DMS 273 (cell line): Measurements from ENCODE around the gene MECR.
"Not testable (repeated sequence)": the region's sequence is repeated elsewhere in the genome, so short reads cannot be mapped to it uniquely, and the experiment has no call there.

Experiments
- DNase-seq: peaks from one replicate; lab custom pipeline; 2025; ENCODE audit not compliant: unreplicated experiment; lab: John Stamatoyannopoulos, UW

MECR gene

GRCh38 chr1:29236712-29237128 lies 6.0 kb upstream of the MECR start:
- peak; percentile 71 for DNase-seq

GRCh38 chr1:29235955-29236711 lies 5.4 kb upstream of the MECR start, which contains the start of gene PTPRU:
Gene PTPRU, plus strand, starts transcription at chr1:29236522. Its CDS starts 123 bp downstream, at chr1:29236645.
- DNase-seq, result peak; percentile 93

- DNase-seq, result not testable (repeated sequence)
Measured at GRCh38 chr1:29234881-29235280, 4.1 kb upstream of the MECR start.

DNA sequence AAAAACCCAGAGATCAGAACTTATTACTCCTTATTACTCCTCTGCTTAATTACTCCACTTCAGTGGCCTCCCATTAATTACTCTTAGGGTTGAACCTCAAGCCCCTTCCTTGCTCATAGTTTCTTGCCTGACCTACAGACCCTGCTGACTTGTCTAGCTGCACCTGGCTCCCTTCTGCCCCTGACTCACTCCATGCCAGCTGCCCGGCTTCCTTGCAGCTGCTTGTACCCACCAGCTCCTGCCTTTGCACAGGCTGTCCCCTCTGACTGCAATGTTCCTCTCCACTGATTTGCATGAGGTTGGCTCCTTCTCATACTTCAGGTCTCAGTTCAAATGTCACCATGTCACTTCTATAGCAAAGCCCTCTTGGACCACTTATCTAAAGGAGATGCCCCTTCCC lies 3.7 kb upstream of the MECR start:
- DNase-seq, result peak; percentile 45

GRCh38 chr1:29233693-29234092 lies 3.0 kb upstream of the MECR start:
- no peak for DNase-seq

DNA sequence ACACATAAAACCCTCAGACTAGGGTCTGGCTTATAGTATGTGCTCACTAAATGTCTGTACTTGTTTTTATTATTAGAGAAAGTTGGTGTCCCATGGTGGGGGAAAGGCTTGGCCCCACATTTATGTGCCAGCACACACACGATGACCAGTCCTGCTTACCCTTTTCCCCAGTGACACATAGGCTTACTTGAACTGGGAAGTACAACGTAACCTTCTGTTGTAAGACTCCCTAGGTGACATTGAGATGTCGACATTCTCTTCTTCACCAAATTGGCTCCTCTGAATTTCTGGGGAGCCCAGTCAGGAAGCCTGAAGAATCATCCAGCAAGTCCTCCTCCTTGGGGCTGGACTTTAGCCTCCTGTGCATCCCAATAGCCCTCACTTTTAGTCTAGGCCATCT lies 1.7 kb upstream of the MECR start:
- no peak for DNase-seq

- no peak for DNase-seq
Measured at GRCh38 chr1:29230204-29230552, 556 bp downstream of the MECR start.

GRCh38 chr1:29227511-29227910 lies 3.2 kb downstream of the MECR start:
- DNase-seq, result no peak

DNA sequence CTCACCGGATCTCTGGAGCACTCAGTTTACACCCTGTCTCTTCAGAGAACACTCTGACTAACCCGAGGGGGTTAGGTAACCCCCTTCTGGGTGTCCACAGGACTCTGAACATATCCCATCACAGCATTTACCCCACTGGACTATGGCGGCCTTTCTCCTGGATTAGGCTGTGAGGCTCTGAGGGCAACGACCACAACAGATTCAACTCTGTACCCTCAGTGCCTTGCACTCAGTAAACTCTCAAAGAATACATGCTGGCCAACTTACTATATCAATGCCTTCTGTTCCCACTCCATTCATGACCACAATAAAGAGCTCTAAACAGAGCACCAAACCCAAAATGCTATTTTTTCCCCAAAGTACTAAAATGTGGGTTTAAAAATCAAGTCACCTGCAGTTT lies 5.4 kb downstream of the MECR start:
- no peak for DNase-seq

DNA sequence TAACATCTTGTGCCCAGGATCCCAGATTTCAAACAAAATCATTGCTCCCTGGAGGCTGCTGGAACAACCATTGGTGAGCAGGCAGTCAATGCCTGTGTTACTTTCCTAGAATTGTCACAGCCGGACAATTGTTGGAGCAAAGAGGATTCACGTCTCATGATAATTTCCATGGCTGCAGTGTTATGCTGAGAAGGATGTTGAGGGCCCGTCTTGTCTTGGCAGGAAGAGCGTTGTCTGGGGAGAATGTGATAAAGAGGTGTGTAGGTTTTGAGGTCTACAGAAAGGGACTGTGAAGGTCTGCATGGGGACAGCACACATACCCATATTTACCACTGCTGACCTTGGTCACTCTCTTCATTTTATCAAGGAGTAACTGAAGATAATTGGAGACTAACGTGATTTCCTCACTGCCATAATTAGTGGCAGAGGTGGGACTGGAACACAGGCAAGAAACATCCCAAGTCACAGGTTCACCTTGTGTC lies 6.3 kb downstream of the MECR start:
- no peak for DNase-seq

- no peak for DNase-seq
Measured at GRCh38 chr1:29223521-29223920, 7.2 kb downstream of the MECR start.

DNA sequence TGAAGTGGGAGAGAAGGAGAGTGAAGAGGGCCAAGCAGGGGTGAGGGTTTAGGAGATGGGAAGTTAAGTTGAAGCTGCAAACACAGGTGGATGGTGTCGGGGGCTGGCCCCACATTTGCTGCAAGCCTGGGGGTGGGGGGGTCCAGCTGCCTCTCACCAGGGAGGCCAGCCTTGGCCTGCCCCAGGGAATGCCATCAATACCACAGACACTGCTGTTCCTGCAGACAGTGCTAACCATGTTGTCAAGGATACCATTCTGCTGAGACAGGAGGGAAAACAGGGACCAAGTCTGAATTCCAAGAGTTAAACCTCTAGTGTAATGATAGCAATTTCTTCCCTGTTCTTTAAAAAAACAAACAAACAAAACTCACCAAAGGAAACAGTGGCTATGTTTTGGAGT lies 8.0 kb downstream of the MECR start:
- DNase-seq, result no peak

DNA sequence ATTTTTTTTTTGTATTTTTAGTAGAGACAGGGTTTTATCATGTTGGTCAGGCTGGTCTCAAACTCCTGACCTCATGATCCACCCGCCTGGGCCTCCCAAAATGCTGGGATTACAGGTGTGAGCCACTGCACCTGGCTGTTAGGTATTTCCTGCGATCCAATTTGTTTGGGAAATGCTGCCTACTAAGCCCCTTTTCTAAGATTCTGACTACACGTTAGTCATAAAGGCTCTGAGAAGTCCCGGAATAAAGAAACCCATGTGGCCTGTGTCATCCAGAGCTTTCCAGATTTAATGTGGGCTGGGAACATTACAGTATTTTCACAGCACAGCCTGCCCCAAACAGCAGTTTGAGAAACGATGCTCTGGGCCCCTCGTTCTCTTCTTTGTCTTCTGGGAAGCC lies 8.5 kb downstream of the MECR start:
- DNase-seq, result not testable (repeated sequence)

DNA sequence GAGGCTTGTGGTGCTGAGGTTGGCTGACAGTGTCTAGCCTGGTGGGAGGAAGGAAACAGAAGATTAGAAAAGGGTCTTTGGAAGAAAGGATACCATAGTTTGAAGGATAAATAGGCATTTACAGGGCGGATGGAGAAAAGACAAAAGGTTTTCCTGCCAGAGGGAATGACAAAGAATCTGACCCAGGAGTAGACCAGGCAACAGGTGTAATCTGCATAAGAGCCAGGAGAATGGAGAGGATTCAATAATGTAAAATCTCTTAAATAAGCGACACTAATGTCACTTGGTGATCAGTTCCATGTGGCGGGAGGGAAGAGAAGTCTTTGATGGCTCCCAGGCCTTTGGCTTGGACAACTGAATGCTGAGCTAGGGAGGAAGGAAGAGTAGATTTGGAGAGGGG lies 9.4 kb downstream of the MECR start:
- DNase-seq, result no peak

DNA sequence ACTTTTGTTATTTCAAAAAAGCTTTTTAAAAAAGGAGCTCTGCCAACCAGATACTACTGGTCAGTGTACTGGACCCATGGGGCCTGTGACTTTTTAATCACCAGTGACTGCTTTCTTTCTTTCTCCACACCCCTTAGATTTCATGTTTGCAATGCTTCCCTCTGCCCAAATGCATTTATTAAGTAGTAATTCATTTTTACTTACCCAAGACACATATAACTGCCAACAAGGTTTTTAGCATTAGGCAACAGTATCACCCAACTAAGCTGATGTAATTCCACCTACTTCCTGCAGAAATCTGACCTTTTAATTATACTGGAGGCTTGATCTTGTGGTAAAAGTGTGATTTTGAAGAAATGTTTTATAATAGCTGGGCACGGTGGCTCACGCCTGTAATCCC lies 12.5 kb downstream of the MECR start:
- no peak for DNase-seq

DNA sequence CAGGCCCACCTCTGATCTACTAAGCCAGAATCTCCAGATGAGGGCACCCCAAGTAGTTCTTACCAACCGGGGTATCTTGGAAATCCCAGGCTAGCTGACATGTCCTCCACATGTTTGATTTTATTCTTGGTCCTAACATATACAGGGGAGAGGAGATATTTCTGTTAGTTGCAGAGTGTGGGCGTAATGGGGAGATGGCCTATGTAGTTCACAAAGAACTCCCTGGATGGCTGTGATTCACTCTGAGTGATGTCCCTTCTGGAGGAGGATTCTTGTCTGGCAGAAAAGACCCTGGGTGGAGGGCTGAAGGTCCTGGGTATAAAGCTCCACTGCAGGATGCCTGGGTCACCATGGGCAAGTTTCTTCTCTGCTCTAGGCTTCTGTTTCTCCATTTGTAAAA lies 13.1 kb downstream of the MECR start:
- no peak for DNase-seq

- peak; percentile 71 for DNase-seq
Measured at GRCh38 chr1:29213055-29213454, 17.7 kb downstream of the MECR start.

DNA sequence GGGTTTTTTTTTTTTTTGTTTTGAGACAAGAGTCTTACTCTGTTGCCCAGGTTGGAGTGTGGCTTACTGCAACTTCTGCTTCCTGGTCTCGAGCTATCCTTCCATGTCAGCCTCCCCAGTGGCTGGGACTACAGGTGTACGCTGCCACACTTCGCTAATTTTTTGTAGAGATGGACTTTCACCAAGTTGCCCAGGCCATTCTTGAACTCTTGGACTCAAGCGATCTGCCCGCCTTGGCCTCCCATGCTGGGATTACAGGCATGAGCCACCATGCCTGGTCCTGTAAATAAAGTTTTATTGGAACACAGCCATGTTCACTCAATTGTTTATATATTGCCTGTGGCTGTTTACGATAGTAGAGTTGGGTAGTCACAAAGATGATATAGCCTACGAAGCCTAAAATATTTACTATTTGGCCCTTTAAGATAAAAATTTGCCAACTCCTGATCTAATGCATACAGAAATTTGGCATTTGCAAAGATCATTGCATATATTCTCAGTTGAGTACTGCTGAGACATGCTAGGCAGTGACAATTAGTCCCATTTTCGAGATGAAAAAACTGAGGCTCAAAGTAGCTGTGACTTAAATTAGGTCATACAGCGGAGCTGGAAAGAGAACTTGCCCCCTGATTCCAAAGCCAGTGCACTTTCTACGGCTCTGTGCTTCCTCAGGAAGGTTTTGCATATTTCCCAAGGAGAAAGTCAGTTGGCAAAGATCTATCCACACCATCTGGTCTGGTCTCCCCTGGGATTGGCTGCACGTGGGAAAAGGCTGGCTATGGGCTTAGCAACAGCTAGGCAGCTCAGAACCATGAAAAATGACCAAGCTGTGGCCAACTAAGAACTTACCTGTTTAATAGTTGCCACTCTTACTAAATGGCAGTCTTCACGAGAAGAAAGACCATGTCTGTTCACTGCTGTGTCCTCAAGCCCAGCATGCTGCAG lies 19.4 kb downstream of the MECR start:
- DNase-seq, result peak; percentile 96

DNA sequence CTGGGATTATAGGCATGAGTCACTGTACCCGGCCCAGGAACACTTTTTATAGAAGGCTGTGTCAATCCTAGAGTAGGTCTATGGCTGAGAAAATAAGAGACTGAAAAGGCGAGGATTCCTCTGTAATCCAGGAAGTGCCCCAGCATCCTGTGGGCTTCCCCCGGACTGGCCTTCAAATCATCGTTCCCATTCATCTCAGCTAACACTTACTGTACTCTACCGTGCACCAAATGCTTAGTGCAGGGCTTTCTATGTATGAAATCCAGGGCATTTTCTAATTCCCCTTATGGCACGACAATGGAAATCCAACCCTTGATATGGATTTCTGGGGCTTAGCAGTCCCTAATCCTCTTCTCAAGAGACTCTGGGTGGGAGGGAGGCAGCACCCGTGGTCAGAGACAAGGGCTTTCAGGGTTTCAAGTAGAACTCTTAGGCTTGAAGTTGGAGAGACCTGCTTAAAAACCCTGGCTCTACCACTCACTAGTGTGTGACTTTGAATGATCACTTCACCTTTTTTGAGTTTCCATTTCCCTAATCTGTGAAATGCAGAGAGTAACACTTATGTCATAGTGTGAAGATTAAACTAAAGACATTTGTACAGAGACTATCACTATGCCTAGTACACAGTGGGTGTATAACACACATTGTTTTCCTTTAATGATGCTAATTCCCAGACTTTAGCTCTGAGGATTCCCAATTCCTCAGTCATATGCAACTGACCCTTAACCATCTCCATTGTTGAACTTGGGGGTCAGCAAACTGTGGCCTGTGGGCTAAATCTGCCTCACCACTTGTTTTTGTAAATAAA lies 20.3 kb downstream of the MECR start:
- no peak for DNase-seq

DNA sequence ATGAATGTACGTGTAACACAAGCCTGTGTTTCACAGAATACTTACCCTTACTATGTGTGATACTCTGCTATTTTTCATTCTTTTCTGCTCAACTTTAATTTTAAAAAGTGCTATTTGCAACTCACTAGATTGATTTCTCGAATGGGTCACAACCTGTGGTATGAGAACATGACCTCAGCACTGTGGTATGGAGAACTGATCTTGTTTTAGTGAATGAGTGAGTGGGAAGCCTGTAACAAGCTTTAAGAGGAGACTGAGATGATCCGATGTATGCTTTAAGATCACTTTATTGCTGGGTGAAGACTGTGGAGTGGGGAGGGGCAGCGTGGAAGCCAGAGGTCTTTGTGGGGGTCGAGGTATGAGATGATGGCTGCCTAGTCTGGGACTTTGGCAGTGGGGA lies 21.6 kb downstream of the MECR start:
- DNase-seq, result no peak

DNA sequence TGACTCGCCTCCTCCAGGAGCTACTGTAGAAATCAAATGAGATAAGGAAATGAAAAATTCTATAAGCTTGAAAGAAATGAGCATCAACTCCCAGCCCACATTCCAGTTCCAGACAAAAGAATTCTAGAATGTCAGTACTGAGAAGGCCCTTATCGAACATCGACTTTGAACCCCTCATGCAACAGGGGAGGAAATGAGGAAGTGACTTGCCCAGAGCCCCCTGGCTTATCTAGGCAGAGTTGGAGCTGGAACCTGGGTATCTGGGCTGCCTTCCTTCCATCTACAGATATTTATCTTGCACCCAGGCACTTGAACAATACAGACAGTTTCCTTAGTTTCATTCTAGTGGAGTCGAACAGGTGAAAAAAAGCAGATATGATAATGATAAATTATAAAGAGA lies 22.3 kb downstream of the MECR start:
- DNase-seq, result no peak
